Transverse colon (tissue), 4 donors: Measurements from ENCODE around the gene TMEM59. TPM values are rescaled to one million over a fixed set of nuclear protein-coding genes. Genes with fewer than 3 reads are reported as not detected.

Experiments
- DNase-seq: peaks from one replicate; pipeline ENCODE4 v3.0.0-alpha.2; 2019
- H3K27ac ChIP-seq, 4 donors: fragments of 200-600 bp; sonication (generic); 2 replicates each; pipeline ENCODE4 v1.5.1; 2016 to 2018; ENCODE audit warnings: inconsistent platforms in 4 of 4
- H3K27me3 ChIP-seq: fragments of 200-600 bp; sonication (generic); 2 replicates; pipeline ENCODE4 v1.5.1; 2017; ENCODE audit warnings: inconsistent platforms
- H3K36me3 ChIP-seq, 4 donors: fragments of 200-600 bp; sonication (generic); 2 replicates each; pipeline ENCODE4 v1.5.1; 2017 to 2019; ENCODE audit warnings: inconsistent platforms in 4 of 4
- H3K4me1 ChIP-seq, 4 donors: fragments of 200-600 bp; sonication (generic); 2 replicates each; pipeline ENCODE4 v1.5.1; 2017 to 2020; ENCODE audit warnings: inconsistent platforms in 4 of 4
- H3K4me3 ChIP-seq, 4 donors: fragments of 200-600 bp; sonication (generic); 1 replicate in 1 of 4; 2 replicates in 3 of 4; pipeline versions ENCODE4 v1.5.1 to v1.6.1; 2017 to 2019; ENCODE audit warnings: inconsistent platforms in 4 of 4
- H3K9me3 ChIP-seq, 2 donors: fragments of 200-600 bp; sonication (generic); 2 replicates each; pipeline ENCODE4 v1.5.1; 2017 to 2019; ENCODE audit warnings: inconsistent platforms in 2 of 2
- CTCF ChIP-seq, 5 experiments: fragments of 200-600 bp in 3 of 5; fragments of 450-650 bp in 2 of 5; sonication (generic) in 3 of 5; IDR thresholded peaks; 1 replicate in 2 of 5; 2 replicates in 3 of 5; pipeline ENCODE4 v1.5.1; 2016 to 2017; ENCODE audit warnings: antibody characterized with exemption in 5 of 5, inconsistent platforms in 3 of 5, mild to moderate bottlenecking in 2 of 5, moderate library complexity in 1 of 5
- EP300 ChIP-seq: sonication (generic); formaldehyde crosslinking; IDR thresholded peaks from one replicate; pipeline ENCODE4 v1.6.1; 2017; ENCODE audit warnings: antibody characterized with exemption, low read depth
- POLR2A ChIP-seq: fragments of 450-650 bp; IDR thresholded peaks from one replicate; pipeline ENCODE4 v1.6.1; 2016; ENCODE audit warnings: antibody characterized with exemption, mild to moderate bottlenecking, moderate library complexity
- POLR2AphosphoS5 ChIP-seq, 3 donors: sonication (generic); formaldehyde crosslinking; IDR thresholded peaks; one replicate each; pipeline ENCODE4 v1.6.1; 2016; ENCODE audit warnings: antibody characterized with exemption in 3 of 3
- WGBS, 2 donors: methylation state at CpG; one replicate each; pipeline ENCODE4 v1.1.5; 2018; ENCODE audit warnings: low coverage in 1 of 2; 5-methylcytosine and 5-hydroxymethylcytosine counted together
- in situ Hi-C, 4 donors: fragments of 200-750 bp; cut with MboI; loops; one replicate each; pipeline versions ENCODE4 v1.15.0 to v1.15.1; 2017; ENCODE audit warnings: low sequenced_read_pairs in 3 of 4, low pct_ligation_motif_present in 1 of 4, low pct_unique_long_range_greater_than_20kb in 1 of 4
- intact Hi-C: fragments of 100-400 bp; cut with DNase I; formaldehyde crosslinking; loops from one replicate; pipeline ENCODE4 v1.15.1; 2023; ENCODE audit warnings: low total_unique reads
- total RNA-seq, 4 donors: library from RNA; depleted of rRNA; stranded (reverse); fragments of >200 nt; gene quantifications; one replicate each; pipeline ENCODE4 v1.1.0, GENCODE V29; 2016

The TMEM59 gene
- total RNA-seq, 4 donors from 2014 or later: 71.6 to 858 (median 226) TPM

GRCh38 chr1:54045496-54045895 is 7.5 kb downstream of the TMEM59 start:
- in situ Hi-C loops (loop anchor here in 1 of 4 donors (25.0 kb wide), 2 partner anchors 108 to 183 kb away; partner anchors contain the start of genes IFT25 and LRRC42), intact Hi-C loops (no loop called here)
- Histone ChIP-seq H3K27ac (no peak overlapping the region), H3K4me3 (no peak overlapping the region), H3K36me3 (peaks cover 0 to 39% (median 20%) of the 10 kb centered on the region in 4 donors), H3K9me3 (no peaks in the 10 kb centered on the region), H3K27me3 (no peaks in the 10 kb centered on the region), H3K4me1 (peaks cover 22 to 46% (median 30%) of the 10 kb centered on the region in 4 donors)
- whole genome bisulfite sequencing, 2 donors: 97 to 100% methylated on average over 2 of the region's 2 CpGs
- DNase-seq: no peak
- no peak for TF ChIP-seq EP300
- TF ChIP-seq CTCF (IDR thresholded peaks at IDR 0.05): no peak
- no peak for TF ChIP-seq POLR2A

DNA sequence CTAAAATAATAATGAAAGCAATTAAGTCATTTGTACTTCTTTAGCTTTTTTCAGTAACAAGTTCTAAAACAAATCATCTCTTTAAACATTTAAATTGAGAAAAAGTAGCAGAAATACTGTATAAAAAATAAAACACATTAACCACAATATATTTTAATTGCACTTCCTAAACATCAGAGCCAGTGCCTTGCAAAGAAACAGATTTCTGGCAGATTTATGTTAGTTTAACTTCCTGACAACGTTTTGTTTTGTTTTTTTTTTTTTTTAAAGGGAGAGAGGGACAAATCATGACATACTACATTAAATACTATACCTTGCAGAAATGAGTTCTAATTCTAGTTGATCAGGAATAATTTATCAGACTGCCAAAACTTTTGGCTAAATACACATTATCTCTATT is 11.2 kb downstream of the TMEM59 start:
- in situ Hi-C loops (loop anchor here in 1 of 4 donors (25.0 kb wide), 2 partner anchors 105 to 180 kb away; partner anchors contain the start of genes IFT25 and LRRC42), intact Hi-C loops (no loop called here)
- no peak for TF ChIP-seq POLR2AphosphoS5 (IDR thresholded peaks at IDR 0.05)
- no peak for TF ChIP-seq EP300
- no peak overlapping the region for H3K4me3 ChIP-seq
- no peaks in the 10 kb centered on the region for H3K9me3 ChIP-seq
- DNase-seq: no peak
- peaks cover 0 to 76% (median 38%) of the 10 kb centered on the region in 4 donors for H3K36me3 ChIP-seq
- WGBS, 2 donors: 0 to 2% methylated on average over 1 of the region's 1 CpG
- H3K27me3 ChIP-seq: no peaks in the 10 kb centered on the region
- H3K27ac ChIP-seq: no peak overlapping the region
- H3K4me1 ChIP-seq: peaks cover 0 to 9% (median 1%) of the 10 kb centered on the region in 4 donors

- no peaks in the 10 kb centered on the region for H3K9me3 ChIP-seq
- intact Hi-C loops: no loop called here
- H3K36me3 ChIP-seq: peaks cover 0 to 95% (median 50%) of the 10 kb centered on the region in 4 donors
- H3K4me3 ChIP-seq: no peak overlapping the region
- H3K27ac ChIP-seq: no peak overlapping the region
- in situ Hi-C loops: loop anchor here in 1 of 4 donors (25.0 kb wide), 2 partner anchors 100 to 175 kb away; partner anchors contain the start of genes IFT25 and LRRC42
- no peak for DNase-seq
- no peaks in the 10 kb centered on the region for H3K27me3 ChIP-seq
- H3K4me1 ChIP-seq: no peaks in the 10 kb centered on the region
- TF ChIP-seq POLR2A: no peak
- no peak for TF ChIP-seq EP300
- TF ChIP-seq POLR2AphosphoS5 (IDR thresholded peaks at IDR 0.05): no peak
- TF ChIP-seq CTCF (IDR thresholded peaks at IDR 0.05): no peak
Observed at GRCh38 chr1:54037476-54037875, 15.5 kb downstream of the TMEM59 start.

- in situ Hi-C loops (loop anchor here in 1 of 4 donors (25.0 kb wide), 2 partner anchors 91 to 166 kb away; partner anchors contain the start of genes IFT25 and LRRC42), intact Hi-C loops (no loop called here)
- no peak for DNase-seq
- H3K9me3 ChIP-seq: no peaks in the 10 kb centered on the region
- no peak overlapping the region for H3K4me3 ChIP-seq
- WGBS, 2 donors: 70 to 73% methylated on average over 3 of the region's 3 CpGs
- H3K27ac ChIP-seq: no peak overlapping the region
- no peaks in the 10 kb centered on the region for H3K27me3 ChIP-seq
- no peak for TF ChIP-seq POLR2A
- TF ChIP-seq CTCF (IDR thresholded peaks at IDR 0.05): no peak
- TF ChIP-seq EP300: no peak
- no peak for TF ChIP-seq POLR2AphosphoS5 (IDR thresholded peaks at IDR 0.05)
- H3K36me3 ChIP-seq: peaks cover 0 to 36% (median 15%) of the 10 kb centered on the region in 4 donors
- no peaks in the 10 kb centered on the region for H3K4me1 ChIP-seq
Observed at GRCh38 chr1:54028306-54029251, 24.4 kb downstream of the TMEM59 start.
